ENCODE data around the gene KCND3.

DNA sequence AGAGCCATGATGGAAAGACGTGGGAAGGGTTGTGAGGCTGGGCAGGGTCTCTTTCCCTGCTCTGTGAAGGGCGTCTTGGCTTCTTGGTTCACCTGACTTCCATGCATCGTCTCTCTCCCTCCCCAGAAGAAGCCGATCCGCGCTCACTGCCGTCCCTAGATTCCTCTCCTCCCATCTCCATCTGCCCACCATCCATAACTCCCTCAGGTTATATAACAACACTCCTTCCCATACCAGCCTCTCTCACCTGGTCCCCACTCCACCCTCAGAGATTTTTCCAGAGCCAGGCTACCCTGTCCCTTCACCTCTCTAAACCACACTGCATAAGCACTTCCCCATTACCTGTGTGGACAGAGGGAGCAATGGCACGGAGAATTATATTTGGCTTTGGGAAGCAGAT lies 6.0 kb downstream of the KCND3 start:
- TF ChIP-seq, protein P1, sequence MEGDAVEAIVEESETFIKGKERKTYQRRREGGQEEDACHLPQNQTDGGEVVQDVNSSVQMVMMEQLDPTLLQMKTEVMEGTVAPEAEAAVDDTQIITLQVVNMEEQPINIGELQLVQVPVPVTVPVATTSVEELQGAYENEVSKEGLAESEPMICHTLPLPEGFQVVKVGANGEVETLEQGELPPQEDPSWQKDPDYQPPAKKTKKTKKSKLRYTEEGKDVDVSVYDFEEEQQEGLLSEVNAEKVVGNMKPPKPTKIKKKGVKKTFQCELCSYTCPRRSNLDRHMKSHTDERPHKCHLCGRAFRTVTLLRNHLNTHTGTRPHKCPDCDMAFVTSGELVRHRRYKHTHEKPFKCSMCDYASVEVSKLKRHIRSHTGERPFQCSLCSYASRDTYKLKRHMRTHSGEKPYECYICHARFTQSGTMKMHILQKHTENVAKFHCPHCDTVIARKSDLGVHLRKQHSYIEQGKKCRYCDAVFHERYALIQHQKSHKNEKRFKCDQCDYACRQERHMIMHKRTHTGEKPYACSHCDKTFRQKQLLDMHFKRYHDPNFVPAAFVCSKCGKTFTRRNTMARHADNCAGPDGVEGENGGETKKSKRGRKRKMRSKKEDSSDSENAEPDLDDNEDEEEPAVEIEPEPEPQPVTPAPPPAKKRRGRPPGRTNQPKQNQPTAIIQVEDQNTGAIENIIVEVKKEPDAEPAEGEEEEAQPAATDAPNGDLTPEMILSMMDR (IDR thresholded peaks at IDR 0.05), result no peak
- no peak for TF ChIP-seq POLR2A (IDR thresholded peaks at IDR 0.05)
